GM12878 (cell line): ENCODE measurements around the gene TUBB4B. TPM values are rescaled to one million over a fixed set of nuclear protein-coding genes. Genes with fewer than 3 reads are reported as not detected.

Source experiments
- ATAC-seq: fragments of 200-7000 bp; cut with Tn5 transposase; 3 replicates; pipeline ENCODE4 v1.9.1; 2020; ENCODE audit warnings: mild to moderate bottlenecking, moderate library complexity
- BruUV-seq: library from RNA; stranded (reverse); fragments of 400-500 nt; replicated peaks from 2 replicates; lab custom pipeline; 2021; lab: Mats Ljungman, UMichigan
- CTCF ChIA-PET: fragments of 300-600 bp; sonication (Branson Sonifier 250); formaldehyde crosslinking; extraction: SDS; loops from one replicate; lab custom pipeline; 2021; ENCODE audit warnings: inconsistent platforms; lab: Yijun Ruan, JAX
- POLR2A ChIA-PET: fragments of 350-600 bp; formaldehyde crosslinking; extraction: SDS; loops from one replicate; lab custom pipeline; 2021; ENCODE audit warnings: inconsistent platforms; lab: Charles Lee
- RAD21 ChIA-PET: fragments of 300-600 bp; sonication (Branson Sonifier 250); formaldehyde crosslinking; loops from one replicate; lab custom pipeline; 2023; ENCODE audit warnings: antibody characterized with exemption; ENCODE audit not compliant: unreplicated experiment; lab: Charles Lee
- SMC1A ChIA-PET: fragments of 300-600 bp; sonication (Branson Sonifier 250); formaldehyde crosslinking; loops from one replicate; lab custom pipeline; 2023; ENCODE audit not compliant: unreplicated experiment, uncharacterized antibody; lab: Charles Lee
- DNase-seq: peaks from one replicate; pipeline ENCODE4 v3.0.0-alpha.2; 2011; ENCODE audit warnings: low read depth, low spot score
- FAIRE-seq: peaks from 3 replicates; lab custom pipeline; 2011; peaks lifted over from hg19 to GRCh38; lab: Jason Lieb, UNC
- H2AFZ ChIP-seq: 2 replicates; pipeline ENCODE4 v1.6.0; 2011; ENCODE audit warnings: low read depth, low read length, control low read depth; ENCODE audit not compliant: control insufficient read depth
- H3K27ac ChIP-seq: 2 replicates; pipeline ENCODE4 v1.5.1; 2011; ENCODE audit warnings: control low read depth; ENCODE audit not compliant: control insufficient read depth, insufficient read depth
- H3K27me3 ChIP-seq, 2 experiments: replicated peaks in 1 of 2; 2 replicates each; pipeline versions ENCODE4 v1.6.0 to v1.6.1; 2011; ENCODE audit warnings: low read length in 1 of 2; ENCODE audit not compliant: control insufficient read depth in 2 of 2, insufficient read depth in 2 of 2
- H3K36me3 ChIP-seq, 2 experiments: 2 replicates each; pipeline ENCODE4 v1.5.1; 2011; ENCODE audit warnings: low read length in 1 of 2; ENCODE audit not compliant: control insufficient read depth in 2 of 2, insufficient read depth in 2 of 2
- H3K4me1 ChIP-seq: 2 replicates; pipeline ENCODE4 v1.6.1; 2011; ENCODE audit warnings: mild to moderate bottlenecking, low read length, moderate library complexity, mixed read lengths; ENCODE audit not compliant: control insufficient read depth, insufficient read depth
- H3K4me2 ChIP-seq: 2 replicates; pipeline ENCODE4 v1.6.0; 2011; ENCODE audit warnings: control low read depth; ENCODE audit not compliant: control insufficient read depth, insufficient read depth
- H3K4me3 ChIP-seq: fragments of 200-600 bp; sonication (generic); 2 replicates; pipeline ENCODE4 v1.5.1; 2016
- H3K79me2 ChIP-seq: 2 replicates; pipeline ENCODE4 v1.6.0; 2011; ENCODE audit warnings: low read length; ENCODE audit not compliant: control insufficient read depth, insufficient read depth
- H3K9ac ChIP-seq: 2 replicates; pipeline ENCODE4 v1.8.0; 2011; ENCODE audit warnings: low read length, control low read depth, mixed read lengths; ENCODE audit not compliant: control insufficient read depth, insufficient read depth
- H3K9me3 ChIP-seq: replicated peaks from 3 replicates; pipeline ENCODE4 v1.5.1; 2011; ENCODE audit warnings: mild to moderate bottlenecking, low read length; ENCODE audit not compliant: control insufficient read depth, insufficient read depth
- H4K20me1 ChIP-seq: 2 replicates; pipeline ENCODE4 v1.6.0; 2011; ENCODE audit not compliant: control insufficient read depth, insufficient read depth
- CHD4 ChIP-seq: fragments of 200-600 bp; sonication (generic); IDR thresholded peaks from 2 replicates; pipeline ENCODE4 v1.6.1; 2016; ENCODE audit warnings: mild to moderate bottlenecking
- CUX1 ChIP-seq: IDR thresholded peaks from 2 replicates; pipeline ENCODE4 v1.6.1; 2012; ENCODE audit warnings: improper control_type of control experiment, low read depth, low read length; ENCODE audit not compliant: insufficient replicate concordance
- ETV6 ChIP-seq, 2 experiments: fragments of 450-650 bp in 1 of 2; IDR thresholded peaks in 1 of 2; conservative IDR thresholded peaks in 1 of 2; 2 replicates each; pipeline ENCODE4 v1.6.1; 2014; ENCODE audit warnings: antibody characterized with exemption in 1 of 2, borderline replicate concordance in 1 of 2, low read depth in 1 of 2, mild to moderate bottlenecking in 1 of 2, moderate library complexity in 1 of 2
- IRF5 ChIP-seq: fragments of 450-650 bp; IDR thresholded peaks from 2 replicates; pipeline ENCODE4 v1.6.1; 2017; ENCODE audit warnings: borderline replicate concordance
- MTA2 ChIP-seq: fragments of 450-650 bp; IDR thresholded peaks from 2 replicates; pipeline ENCODE4 v1.6.1; 2016; ENCODE audit warnings: low read depth, mild to moderate bottlenecking, moderate library complexity
- MYB ChIP-seq: fragments of 150-350 bp; IDR thresholded peaks from 2 replicates; pipeline ENCODE4 v1.6.1; 2014; ENCODE audit warnings: mild to moderate bottlenecking, low read depth, low read length, borderline replicate concordance
- PBX3 ChIP-seq: IDR thresholded peaks from 2 replicates; pipeline ENCODE4 v1.6.1; 2011; ENCODE audit warnings: mild to moderate bottlenecking, low read depth, low read length, moderate library complexity; ENCODE audit not compliant: insufficient replicate concordance
- POLR2AphosphoS2 ChIP-seq: IDR thresholded peaks from 2 replicates; pipeline ENCODE4 v1.6.1; 2011; ENCODE audit warnings: low read depth, mild to moderate bottlenecking, low read length, improper control_type of control experiment, moderate library complexity
- RAD21 ChIP-seq: IDR thresholded peaks from 2 replicates; pipeline ENCODE4 v1.6.1; 2011; ENCODE audit warnings: mild to moderate bottlenecking, low read depth, low read length, moderate library complexity; ENCODE audit not compliant: insufficient read depth
- REST ChIP-seq: IDR thresholded peaks from 2 replicates; pipeline ENCODE4 v1.6.1; 2012; ENCODE audit warnings: mild to moderate bottlenecking, low read depth, low read length
- RUNX3 ChIP-seq: IDR thresholded peaks from 2 replicates; pipeline ENCODE4 v1.6.1; 2012; ENCODE audit warnings: low read length, inconsistent platforms
- WRNIP1 ChIP-seq: IDR thresholded peaks from 2 replicates; pipeline ENCODE4 v1.6.1; 2011; ENCODE audit warnings: low read depth, low read length, improper control_type of control experiment, borderline replicate concordance
- YBX1 ChIP-seq: fragments of 450-650 bp; IDR thresholded peaks from 2 replicates; pipeline ENCODE4 v1.6.1; 2016; ENCODE audit warnings: antibody characterized with exemption
- WGBS: methylation state at CpG from one replicate; pipeline ENCODE4 v1.1.6; 2016; ENCODE audit warnings: low lambda C conversion rate; ENCODE audit not compliant: insufficient replicate concordance, insufficient coverage; ENCODE audit errors: missing lambda C conversion rate; 5-methylcytosine and 5-hydroxymethylcytosine counted together
- in situ Hi-C: fragments of 300-500 bp; cut with MboI; formaldehyde crosslinking; loops from 9 replicates; pipeline ENCODE4 v1.14.3; 2018; ENCODE audit warnings: mixed read lengths
- intact Hi-C: fragments of 100-400 bp; cut with micrococcal nuclease; formaldehyde crosslinking; loops from one replicate; pipeline ENCODE4 v1.14.2; 2022; ENCODE audit not compliant: unreplicated experiment
- polyA plus RNA-seq, 11 experiments: library from polyadenylated mRNA; depleted of rRNA in 4 of 11; unstranded in 6 of 11; stranded (reverse) in 5 of 11; fragments of >200 nt; fragmentation: Nextera tagmentation in 4 of 11; fragmentation: Illumina TruSeq in 1 of 11; extraction: Ambion mirVana in 4 of 11; extraction: Trizol in 1 of 11; gene quantifications; 1 replicate in 1 of 11; 2 replicates in 10 of 11; pipeline versions ENCODE4 v1.2.1 to v1.2.3, GENCODE V29; 2011 to 2016; ENCODE audit warnings: inconsistent platforms in 2 of 11, missing spikeins in 2 of 11, low read depth in 1 of 11
- total RNA-seq, 4 experiments: library from RNA; depleted of rRNA in 3 of 4; stranded (reverse); fragments of >200 nt in 3 of 4; fragmentation: Illumina TruSeq in 1 of 4; extraction: Trizol in 1 of 4; gene quantifications; 2 replicates each; pipeline versions ENCODE4 v1.2.1 to v1.2.3, GENCODE V29; 2013 to 2021

Gene TUBB4B
- total and polyA plus RNA-seq, 10 of the 15 experiments (the other 5 are each of a cell fraction or from before 2014, with no cell fraction given): 23.0 to 532 (median 254) TPM

GRCh38 chr9:137214620-137215019, 26.5 kb upstream of the TUBB4B start:
- no peaks in the 10 kb centered on the region for H3K9me3 ChIP-seq
- intact Hi-C loops (no loop called here), in situ Hi-C loops (no loop called here)
- H3K27me3 ChIP-seq: no peaks in the 10 kb centered on the region
- ChIA-PET POLR2A (interaction anchor here (1.2 kb wide), 1 partner anchor 14 kb away, joined by 4 read pairs; the partner anchor contains the start of gene TPRN), RAD21 (no interaction called here), CTCF (interaction anchor here (1.1 kb wide), 1 partner anchor 12 kb away, joined by 3 read pairs; the partner anchor contains the start of gene RNF224), SMC1A (no interaction called here)
- H3K9ac ChIP-seq: no peak overlapping the region
- H4K20me1 ChIP-seq: no peaks in the 10 kb centered on the region
- FAIRE-seq (no peak), ATAC-seq (no peak), DNase-seq (no peak)
- H3K4me2 ChIP-seq: no peak overlapping the region
- H3K27ac ChIP-seq: no peak overlapping the region
- no peak overlapping the region for H3K4me3 ChIP-seq
- WGBS: 93% methylated on average over 18 of the region's 19 CpGs
- H3K36me3 ChIP-seq: peaks cover 0 to 2% of the 10 kb centered on the region in 2 experiments; a peak in 3 of 4 replicates
- no peak overlapping the region for H2AFZ ChIP-seq
- H3K4me1 ChIP-seq: no peaks in the 10 kb centered on the region
- no TSS peak for BruUV-seq
- H3K79me2 ChIP-seq: no peaks in the 10 kb centered on the region
- TF ChIP-seq RUNX3 (no peak), CUX1 (no peak), POLR2AphosphoS2 (no peak), MYB (no peak), REST (no peak), ETV6 (conservative IDR thresholded peaks at IDR 0.05 in 1 of 2, IDR thresholded peaks at IDR 0.05 in 1 of 2; ENCODE audit: borderline replicate concordance in 1 of 2, low read depth in 1 of 2) (no peak), CHD4 (no peak), IRF5 (no peak), PBX3 (no peak), MTA2 (no peak), YBX1 (no peak), WRNIP1 (no peak), RAD21 (no peak)
